ENCODE results near the gene NQO1.

DNA sequence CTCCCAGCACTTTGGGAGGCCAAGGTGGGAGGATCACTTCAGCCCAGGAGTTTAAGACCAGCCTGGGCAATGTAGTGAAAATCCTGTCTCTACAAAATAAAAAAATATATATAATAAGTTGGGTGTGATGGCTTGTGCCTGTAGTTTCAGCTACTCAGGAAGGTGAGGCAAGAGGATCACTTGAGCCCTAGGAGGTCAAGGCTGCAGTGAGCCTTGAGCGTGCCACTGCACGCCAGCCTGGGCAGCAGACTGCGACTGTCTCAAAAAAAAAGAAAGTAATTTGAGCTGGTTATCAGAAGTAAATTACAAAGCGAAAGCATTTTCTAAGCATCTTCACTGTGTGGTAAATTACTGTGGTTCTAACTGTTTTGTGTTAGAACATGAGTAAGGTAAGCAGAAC lies 66.2 kb downstream of the NQO1 start:
- TF ChIP-seq, protein P1, sequence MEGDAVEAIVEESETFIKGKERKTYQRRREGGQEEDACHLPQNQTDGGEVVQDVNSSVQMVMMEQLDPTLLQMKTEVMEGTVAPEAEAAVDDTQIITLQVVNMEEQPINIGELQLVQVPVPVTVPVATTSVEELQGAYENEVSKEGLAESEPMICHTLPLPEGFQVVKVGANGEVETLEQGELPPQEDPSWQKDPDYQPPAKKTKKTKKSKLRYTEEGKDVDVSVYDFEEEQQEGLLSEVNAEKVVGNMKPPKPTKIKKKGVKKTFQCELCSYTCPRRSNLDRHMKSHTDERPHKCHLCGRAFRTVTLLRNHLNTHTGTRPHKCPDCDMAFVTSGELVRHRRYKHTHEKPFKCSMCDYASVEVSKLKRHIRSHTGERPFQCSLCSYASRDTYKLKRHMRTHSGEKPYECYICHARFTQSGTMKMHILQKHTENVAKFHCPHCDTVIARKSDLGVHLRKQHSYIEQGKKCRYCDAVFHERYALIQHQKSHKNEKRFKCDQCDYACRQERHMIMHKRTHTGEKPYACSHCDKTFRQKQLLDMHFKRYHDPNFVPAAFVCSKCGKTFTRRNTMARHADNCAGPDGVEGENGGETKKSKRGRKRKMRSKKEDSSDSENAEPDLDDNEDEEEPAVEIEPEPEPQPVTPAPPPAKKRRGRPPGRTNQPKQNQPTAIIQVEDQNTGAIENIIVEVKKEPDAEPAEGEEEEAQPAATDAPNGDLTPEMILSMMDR (IDR thresholded peaks at IDR 0.05): no peak
- TF ChIP-seq POLR2A (IDR thresholded peaks at IDR 0.05): no peak

Measured in uterus (tissue), 2 donors.